Measurements from ENCODE around the gene PADI4.

- TF ChIP-seq CTCF (IDR thresholded peaks at IDR 0.05): no peak
- no peak for TF ChIP-seq POLR2A (IDR thresholded peaks at IDR 0.05)
Observed at GRCh38 chr1:17273096-17273495, 34.9 kb upstream of the PADI4 start.

All from Peyer's patch (tissue), 4 donors.